Measurements from ENCODE around the gene OR51B5.
A peak's percentile ranks its signal among the peaks of the same experiment; 100 is the strongest.
"Not testable (repeated sequence)": the region's sequence is repeated elsewhere in the genome, so short reads cannot be mapped to it uniquely, and the experiment has no call there.

The OR51B5 gene

GRCh38 chr11:5343474-5344335 is at the start of gene OR51B5:
Gene OR51B5 (minus strand): TSS chr11:5343524. CDS start chr11:5343524, 0 bp downstream.
- DNase-seq, result no peak

GRCh38 chr11:5390210-5390609 is 46.9 kb upstream of the OR51B5 start:
- DNase-seq, result no peak

- DNase-seq, result no peak
Observed at GRCh38 chr11:5384335-5384734, 41.0 kb upstream of the OR51B5 start.

GRCh38 chr11:5383576-5383975 is 40.3 kb upstream of the OR51B5 start, which contains the start of gene OR51M1:
Gene OR51M1 (plus strand): TSS chr11:5383812. CDS start chr11:5389399, 5,587 bp downstream.
- DNase-seq, result no peak

GRCh38 chr11:5380740-5381342 is 37.5 kb upstream of the OR51B5 start:
- peak; percentile 40 to 57 for DNase-seq

GRCh38 chr11:5369789-5370188 is 26.5 kb upstream of the OR51B5 start:
- no peak for DNase-seq

- no peak for DNase-seq
Observed at GRCh38 chr11:5368502-5369043, 25.2 kb upstream of the OR51B5 start.

GRCh38 chr11:5367448-5368074 is 24.2 kb upstream of the OR51B5 start:
- DNase-seq, result no peak

GRCh38 chr11:5366856-5367255 is 23.5 kb upstream of the OR51B5 start:
- no peak for DNase-seq

- not testable (repeated sequence) for DNase-seq
Observed at GRCh38 chr11:5366365-5366764, 23.0 kb upstream of the OR51B5 start.

GRCh38 chr11:5364214-5364613 is 20.9 kb upstream of the OR51B5 start:
- no peak for DNase-seq

- no peak for DNase-seq
Observed at GRCh38 chr11:5363679-5364078, 20.4 kb upstream of the OR51B5 start.

GRCh38 chr11:5362017-5362625 is 18.8 kb upstream of the OR51B5 start:
- no peak for DNase-seq

- DNase-seq, result not testable (repeated sequence)
Observed at GRCh38 chr11:5356031-5356430, 12.7 kb upstream of the OR51B5 start.

- no peak for DNase-seq
Observed at GRCh38 chr11:5351208-5351607, 7.9 kb upstream of the OR51B5 start, which contains the start of gene OR51B6. Gene OR51B6 (plus strand): TSS chr11:5351508. CDS start chr11:5351508, 0 bp downstream.

GRCh38 chr11:5349550-5349949 is 6.2 kb upstream of the OR51B5 start:
- DNase-seq, result no peak

GRCh38 chr11:5348551-5349194 is 5.3 kb upstream of the OR51B5 start:
- no peak for DNase-seq

GRCh38 chr11:5345831-5346230 is 2.5 kb upstream of the OR51B5 start:
- DNase-seq, result no peak

GRCh38 chr11:5339771-5340322 is 3.5 kb downstream of the OR51B5 start:
- no peak for DNase-seq

GRCh38 chr11:5337253-5337652 is 6.1 kb downstream of the OR51B5 start:
- not testable (repeated sequence) for DNase-seq

- no peak for DNase-seq
Observed at GRCh38 chr11:5336331-5336730, 7.0 kb downstream of the OR51B5 start.

- no peak for DNase-seq
Observed at GRCh38 chr11:5335170-5335569, 8.2 kb downstream of the OR51B5 start.
